CD4-positive, alpha-beta T cell treated with Interferon alpha-2 for 1 hour (primary cell): ENCODE results near the gene TMEM273.

Source experiments
- DNase-seq, 2 donors: peaks; one replicate each; pipeline ENCODE4 v3.0.0-alpha.2; 2020 to 2022

The TMEM273 gene

GRCh38 chr10:49162761-49163310 lies 25.4 kb downstream of the TMEM273 start:
- DNase-seq, result no peak

- no peak for DNase-seq
Measured at GRCh38 chr10:49162063-49162462, 26.1 kb downstream of the TMEM273 start.

GRCh38 chr10:49161411-49161997 lies 26.7 kb downstream of the TMEM273 start:
- DNase-seq, result no peak

- DNase-seq, result no peak
Measured at GRCh38 chr10:49160814-49161213, 27.4 kb downstream of the TMEM273 start.

- no peak for DNase-seq
Measured at GRCh38 chr10:49160110-49160509, 28.1 kb downstream of the TMEM273 start.

GRCh38 chr10:49158915-49159314 lies 29.3 kb downstream of the TMEM273 start:
- DNase-seq, result no peak

- DNase-seq, result no peak
Measured at GRCh38 chr10:49158404-49158803, 29.8 kb downstream of the TMEM273 start.

GRCh38 chr10:49157229-49157628 lies 31.0 kb downstream of the TMEM273 start:
- no peak for DNase-seq

GRCh38 chr10:49154641-49155040 lies 33.5 kb downstream of the TMEM273 start:
- DNase-seq, result no peak

- no peak for DNase-seq
Measured at GRCh38 chr10:49153971-49154370, 34.2 kb downstream of the TMEM273 start.

GRCh38 chr10:49153115-49153514 lies 35.1 kb downstream of the TMEM273 start:
- no peak for DNase-seq

GRCh38 chr10:49152663-49153062 lies 35.5 kb downstream of the TMEM273 start:
- DNase-seq, result no peak

GRCh38 chr10:49152037-49152436 lies 36.2 kb downstream of the TMEM273 start:
- no peak for DNase-seq

GRCh38 chr10:49151481-49151880 lies 36.7 kb downstream of the TMEM273 start:
- DNase-seq, result no peak

GRCh38 chr10:49151025-49151445 lies 37.2 kb downstream of the TMEM273 start:
- no peak for DNase-seq

- no peak for DNase-seq
Measured at GRCh38 chr10:49150426-49150825, 37.8 kb downstream of the TMEM273 start.

GRCh38 chr10:49149881-49150280 lies 38.3 kb downstream of the TMEM273 start:
- no peak for DNase-seq

- DNase-seq, result no peak
Measured at GRCh38 chr10:49144058-49144720, 44.0 kb downstream of the TMEM273 start.

GRCh38 chr10:49143249-49143648 lies 44.9 kb downstream of the TMEM273 start:
- no peak for DNase-seq

- no peak for DNase-seq
Measured at GRCh38 chr10:49141541-49142332, 46.5 kb downstream of the TMEM273 start.

GRCh38 chr10:49140304-49141177 lies 47.6 kb downstream of the TMEM273 start:
- DNase-seq, result no peak

GRCh38 chr10:49139846-49140195 lies 48.4 kb downstream of the TMEM273 start:
- no peak for DNase-seq
